NAMALWA (cell line): Measurements from ENCODE around the gene LILRB1.
"Not testable (repeated sequence)": the region's sequence is repeated elsewhere in the genome, so short reads cannot be mapped to it uniquely, and the experiment has no call there.

Experiments used
- DNase-seq: peaks from one replicate; pipeline ENCODE4 v3.0.0-alpha.2; 2015; ENCODE audit warnings: low spot score

LILRB1 gene

GRCh38 chr19:54630262-54630661 is at the start of gene LILRB1:
LILRB1 (plus strand) TSS chr19:54630484; CDS start chr19:54631074, 590 bp downstream.
- not testable (repeated sequence) for DNase-seq

DNA sequence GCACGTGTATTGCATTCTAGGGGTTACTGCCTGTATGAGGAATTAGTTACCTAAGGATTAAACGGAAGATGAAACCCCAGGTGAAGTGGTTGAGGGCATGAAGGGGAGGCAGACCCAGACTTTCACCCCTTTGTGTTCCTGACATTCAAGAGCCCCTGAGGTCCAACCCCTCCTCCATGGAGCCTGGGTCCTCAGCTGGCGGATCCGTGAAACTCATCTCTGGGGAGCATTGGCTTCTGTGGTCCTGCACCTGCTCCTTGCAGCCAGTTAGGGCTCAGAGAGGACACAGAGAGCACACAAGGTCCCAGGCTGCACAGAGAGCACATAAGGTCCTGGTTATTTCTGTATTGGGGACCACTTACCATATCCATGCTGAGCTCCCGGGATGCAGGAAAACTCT is 43.9 kb upstream of the LILRB1 start:
- DNase-seq: no peak

DNA sequence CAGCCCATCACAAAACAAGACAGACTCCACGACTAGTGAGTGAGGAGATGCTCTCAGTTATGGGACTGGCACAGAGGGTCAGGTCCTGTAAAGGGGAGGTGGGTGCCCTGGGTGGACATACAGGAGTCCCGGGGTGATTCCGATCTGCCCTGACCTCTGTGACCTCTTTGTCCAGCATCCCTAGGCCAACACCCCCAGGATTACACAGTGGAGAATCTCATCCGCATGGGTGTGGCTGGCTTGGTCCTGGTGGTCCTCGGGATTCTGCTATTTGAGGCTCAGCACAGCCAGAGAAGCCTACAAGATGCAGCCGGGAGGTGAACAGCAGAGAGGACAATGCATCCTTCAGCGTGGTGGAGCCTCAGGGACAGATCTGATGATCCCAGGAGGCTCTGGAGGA is 43.3 kb upstream of the LILRB1 start:
- DNase-seq: no peak

DNA sequence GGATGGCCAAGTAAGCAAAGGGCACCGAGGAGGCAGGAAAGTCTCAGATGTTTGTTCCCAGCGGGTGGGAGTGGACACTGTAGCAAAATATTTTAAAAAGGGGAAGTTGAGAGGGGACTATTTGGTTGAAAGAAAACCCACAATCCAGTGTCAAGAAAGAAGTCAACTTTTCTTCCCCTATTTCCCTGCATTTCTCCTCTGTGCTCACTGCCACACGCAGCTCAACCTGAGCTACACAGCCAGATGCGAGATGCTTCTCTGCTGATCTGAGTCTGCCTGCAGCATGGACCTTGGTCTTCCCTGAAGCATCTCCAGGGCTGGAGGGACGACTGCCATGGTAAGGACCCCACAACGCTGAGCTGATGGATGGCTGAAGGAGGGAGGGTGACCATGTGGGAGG is 36.8 kb upstream of the LILRB1 start, which contains the start of gene LILRA1:
LILRA1 (plus strand) TSS at position 188 of the 400 bp plus-strand sequence. CDS start 613 bp downstream, outside the sequence.
- DNase-seq: not testable (repeated sequence)

DNA sequence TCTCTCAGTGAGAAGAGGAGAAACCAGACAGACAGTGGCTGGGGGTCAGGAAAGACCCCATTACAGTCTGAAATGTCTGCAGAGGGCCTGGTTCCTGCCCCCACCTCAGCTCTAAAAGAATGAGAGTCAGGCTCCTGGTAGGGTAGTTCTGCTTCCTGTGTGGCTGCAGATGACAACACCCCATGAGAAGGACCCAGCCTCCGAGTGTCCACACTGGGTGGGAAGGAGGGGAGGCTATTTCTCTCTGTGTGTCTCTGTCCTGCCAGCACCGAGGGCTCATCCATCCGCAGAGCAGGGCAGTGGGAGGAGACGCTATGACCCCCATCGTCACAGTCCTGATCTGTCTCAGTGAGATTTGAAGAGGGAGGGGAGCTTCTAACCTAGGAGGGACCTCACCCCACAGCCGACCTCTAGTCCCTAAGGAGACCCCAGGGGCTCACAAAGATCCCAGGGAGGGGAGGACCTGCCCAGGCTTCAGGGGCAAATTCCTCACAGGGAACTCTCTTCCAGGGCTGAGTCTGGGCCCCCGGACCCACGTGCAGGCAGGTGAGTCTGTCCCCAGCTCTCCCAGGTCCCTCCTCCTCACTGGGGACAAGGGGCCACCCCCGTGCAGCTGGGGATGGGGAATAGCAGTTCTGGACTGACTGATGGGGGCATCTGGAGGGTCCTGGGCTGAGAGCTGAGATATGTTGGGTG is 36.2 kb upstream of the LILRB1 start:
- DNase-seq: not testable (repeated sequence)

- no peak for DNase-seq
Measured at GRCh38 chr19:54594737-54595136, 35.5 kb upstream of the LILRB1 start.

GRCh38 chr19:54595680-54596436 is 34.4 kb upstream of the LILRB1 start:
- DNase-seq: not testable (repeated sequence)

DNA sequence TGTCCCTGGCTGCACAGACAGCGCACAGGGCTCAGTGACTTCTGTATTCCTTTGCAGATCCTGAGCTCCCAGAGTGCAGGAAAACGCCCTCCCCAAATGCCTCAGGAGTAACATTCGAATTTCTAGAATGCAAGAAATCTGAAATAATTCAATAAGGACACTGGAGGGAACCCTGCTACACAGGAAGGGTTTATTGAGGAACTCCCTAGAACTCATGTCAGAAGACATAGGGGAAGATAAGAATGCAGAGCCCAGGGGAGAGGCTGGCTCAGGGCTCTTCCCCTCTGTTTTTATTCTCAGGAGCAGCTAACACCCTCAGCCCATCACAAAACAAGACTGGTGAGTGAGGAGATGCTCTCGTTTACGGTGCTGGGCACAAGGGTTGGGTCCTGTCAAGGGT is 30.1 kb upstream of the LILRB1 start:
- no peak for DNase-seq

DNA sequence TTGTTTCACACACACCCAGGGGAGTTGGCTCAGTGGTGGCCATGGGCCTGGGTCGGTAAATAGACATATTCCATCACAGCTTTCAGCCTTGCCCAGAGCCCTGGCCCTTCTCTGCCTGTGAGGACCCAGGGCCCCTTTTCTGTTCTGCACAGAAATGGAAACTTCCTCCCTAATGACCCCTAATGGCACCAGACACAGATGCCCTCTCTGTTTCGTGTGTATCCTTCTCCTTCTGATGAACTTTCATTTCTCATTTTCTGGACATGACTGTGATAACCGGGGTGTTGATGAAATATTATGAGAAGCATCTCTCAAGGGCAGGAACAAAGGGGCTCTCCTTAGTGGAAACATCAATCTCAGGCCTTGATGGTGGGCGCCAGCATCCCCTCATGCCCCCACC is 24.1 kb upstream of the LILRB1 start:
- DNase-seq: no peak

- DNase-seq: no peak
Measured at GRCh38 chr19:54606891-54607784, 23.1 kb upstream of the LILRB1 start.

GRCh38 chr19:54607785-54608150 is 22.5 kb upstream of the LILRB1 start:
- no peak for DNase-seq

GRCh38 chr19:54608205-54608604 is 22.1 kb upstream of the LILRB1 start:
- DNase-seq: no peak

DNA sequence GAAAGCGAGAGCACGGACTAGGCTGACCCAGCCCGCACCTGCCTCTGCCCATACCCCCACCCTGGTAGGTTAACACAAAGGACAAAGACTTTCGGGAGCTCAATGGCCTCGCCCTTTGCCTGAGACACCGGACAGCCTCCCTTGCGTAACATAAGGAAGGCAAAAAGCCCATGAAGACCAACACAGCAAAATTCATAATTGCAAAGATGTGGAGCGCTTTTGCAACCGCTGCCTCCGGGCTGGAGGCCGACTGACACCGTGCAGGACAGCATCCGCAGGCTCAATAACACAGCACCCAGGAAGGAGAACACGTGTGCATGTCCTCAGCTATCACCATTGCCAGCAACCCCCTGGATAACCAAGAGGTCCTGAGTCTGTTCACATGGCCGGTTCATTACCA is 21.5 kb upstream of the LILRB1 start:
- no peak for DNase-seq

DNA sequence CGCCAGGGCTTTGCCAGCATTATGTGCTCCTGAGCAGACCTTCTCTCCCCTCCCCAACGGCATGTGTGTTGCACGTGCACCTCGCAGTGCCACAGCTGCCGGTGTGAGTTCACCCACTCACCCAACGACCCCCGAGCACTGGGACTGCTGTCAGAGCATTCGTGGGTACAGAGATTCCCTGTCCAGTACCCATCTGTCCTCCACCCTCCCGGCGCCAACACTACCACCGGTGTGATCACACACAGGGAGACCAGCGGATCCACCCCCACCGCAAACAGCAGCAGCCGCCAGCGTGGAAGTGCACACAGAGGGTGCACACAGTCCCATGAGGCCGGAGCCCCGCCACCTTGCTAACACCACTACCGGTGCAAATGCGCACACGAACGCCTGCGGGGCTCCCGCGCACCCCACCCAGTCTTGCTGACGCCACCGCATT is 20.9 kb upstream of the LILRB1 start:
- no peak for DNase-seq

DNA sequence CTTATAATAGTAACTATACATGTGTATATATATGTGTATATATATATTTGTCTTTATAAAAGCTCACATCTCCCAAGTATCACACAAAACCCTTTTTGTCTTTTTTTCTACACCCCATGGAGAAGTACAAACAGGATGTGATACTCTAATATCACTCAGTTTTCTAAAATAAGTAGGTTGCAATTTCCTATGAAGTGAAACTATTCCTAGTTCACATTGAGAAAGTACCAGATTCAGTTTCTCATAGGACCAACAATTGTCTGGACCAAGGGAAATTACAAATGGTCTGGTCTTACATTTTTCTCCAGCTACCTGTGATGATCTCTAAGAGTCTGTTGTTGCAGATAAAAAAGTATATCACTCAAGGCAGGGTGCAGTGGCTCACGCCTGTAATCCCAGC is 17.9 kb upstream of the LILRB1 start:
- DNase-seq: no peak

GRCh38 chr19:54614726-54615125 is 15.6 kb upstream of the LILRB1 start:
- DNase-seq: no peak

DNA sequence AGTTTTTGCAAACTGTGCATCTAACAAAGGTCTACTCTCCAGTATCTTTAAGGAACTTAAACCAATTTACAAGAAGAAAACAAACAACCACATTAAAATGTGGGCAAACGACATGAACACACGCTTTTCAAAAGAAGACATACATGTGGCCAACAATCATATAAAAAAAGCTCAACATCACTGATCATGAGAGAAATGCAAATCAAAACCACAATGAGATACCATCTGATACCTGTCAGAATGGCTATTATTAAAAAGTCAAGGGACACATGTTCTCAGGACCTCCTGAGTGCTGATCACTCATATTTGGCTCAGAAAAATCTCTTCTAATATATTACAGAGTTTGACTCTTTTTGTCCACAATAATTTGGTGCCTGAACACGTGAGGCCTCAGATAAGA is 14.2 kb upstream of the LILRB1 start:
- DNase-seq: no peak

GRCh38 chr19:54616821-54617560 is 13.3 kb upstream of the LILRB1 start:
- no peak for DNase-seq

GRCh38 chr19:54620464-54620863 is 9.8 kb upstream of the LILRB1 start:
- no peak for DNase-seq

DNA sequence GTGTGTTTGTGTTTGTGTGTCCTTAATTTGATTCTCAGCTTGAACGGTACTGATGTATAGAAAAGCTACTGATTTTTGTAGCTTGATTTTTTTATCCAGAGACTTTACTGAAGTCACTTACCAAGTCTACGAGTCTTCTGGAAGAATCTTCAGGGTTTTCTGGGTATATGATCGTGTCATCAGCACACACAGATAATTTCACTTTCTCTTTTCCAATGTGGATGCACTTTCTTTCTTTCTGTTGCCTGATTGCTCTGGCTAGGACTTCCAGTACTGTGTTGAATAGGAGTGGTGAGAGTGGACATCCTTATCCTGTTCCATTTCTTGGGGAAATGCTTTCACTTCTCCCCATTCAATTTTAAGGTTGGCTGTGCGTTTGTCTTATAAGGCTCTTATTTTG is 7.9 kb upstream of the LILRB1 start:
- no peak for DNase-seq

DNA sequence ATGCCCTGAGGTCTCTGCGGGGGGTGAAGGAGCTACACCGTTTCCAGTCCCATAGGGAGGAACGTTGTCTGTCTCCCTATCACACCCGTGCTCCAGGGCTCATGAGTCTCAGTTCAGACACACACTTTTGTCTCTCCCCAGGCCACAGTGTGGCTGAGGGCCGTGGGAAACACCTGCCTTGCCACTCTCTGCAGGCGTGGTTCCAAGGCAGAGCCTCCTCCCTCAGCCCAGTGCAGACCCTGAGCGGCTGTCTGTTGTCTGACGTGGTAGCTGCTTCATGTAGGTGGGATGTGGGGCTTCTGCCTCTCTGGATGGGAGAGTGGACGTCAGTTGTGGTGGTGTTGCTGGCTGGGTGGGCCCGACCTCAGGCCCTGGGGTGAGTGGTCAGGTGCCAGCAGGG is 6.0 kb upstream of the LILRB1 start:
- not testable (repeated sequence) for DNase-seq
